T-helper 2 cell treated with Interferon-gamma antibody and Interleukin-4, amounts not matched to agents 100 ng/mL and 5 ng/mL, for 36 hours (primary cell): ENCODE results near the gene USP34. TPM values are rescaled to one million over a fixed set of nuclear protein-coding genes. Genes with fewer than 3 reads are reported as not detected.

Source experiments
- intact Hi-C: fragments of 100-400 bp; cut with micrococcal nuclease; formaldehyde crosslinking; loops from one replicate; pipeline ENCODE4 v1.15.1; 2023
- total RNA-seq: library from RNA; stranded (reverse); gene quantifications from 2 replicates; pipeline ENCODE4 v1.2.3, GENCODE V29; 2022

Gene USP34
- total RNA-seq, 1 donor from 2014 or later = 96.6 TPM

- intact Hi-C loops = no loop called here
Measured at GRCh38 chr2:61255580-61256437, 215.1 kb downstream of the USP34 start.

- intact Hi-C loops = no loop called here
Measured at GRCh38 chr2:61254536-61254935, 216.4 kb downstream of the USP34 start.

- intact Hi-C loops = no loop called here
Measured at GRCh38 chr2:61253136-61253535, 217.8 kb downstream of the USP34 start.

- intact Hi-C loops = no loop called here
Measured at GRCh38 chr2:61252031-61252430, 218.9 kb downstream of the USP34 start.

GRCh38 chr2:61249521-61250071 lies 221.3 kb downstream of the USP34 start:
- intact Hi-C loops = no loop called here

GRCh38 chr2:61247204-61247812 lies 223.6 kb downstream of the USP34 start:
- intact Hi-C loops = no loop called here

- intact Hi-C loops = no loop called here
Measured at GRCh38 chr2:61244694-61245093, 226.2 kb downstream of the USP34 start.

GRCh38 chr2:61241266-61241665 lies 229.6 kb downstream of the USP34 start:
- intact Hi-C loops = no loop called here

GRCh38 chr2:61238219-61239012 lies 232.5 kb downstream of the USP34 start:
- intact Hi-C loops = no loop called here

GRCh38 chr2:61235716-61236115 lies 235.2 kb downstream of the USP34 start:
- intact Hi-C loops = no loop called here

GRCh38 chr2:61233581-61233980 lies 237.3 kb downstream of the USP34 start:
- intact Hi-C loops = no loop called here

- intact Hi-C loops = no loop called here
Measured at GRCh38 chr2:61229936-61230335, 241.0 kb downstream of the USP34 start.

GRCh38 chr2:61222567-61222966 lies 248.3 kb downstream of the USP34 start:
- intact Hi-C loops = no loop called here

- intact Hi-C loops = no loop called here
Measured at GRCh38 chr2:61221819-61222218, 249.1 kb downstream of the USP34 start.

GRCh38 chr2:61220768-61221167 lies 250.1 kb downstream of the USP34 start:
- intact Hi-C loops = no loop called here

GRCh38 chr2:61218817-61219170 lies 252.1 kb downstream of the USP34 start:
- intact Hi-C loops = no loop called here

- intact Hi-C loops = no loop called here
Measured at GRCh38 chr2:61218076-61218816, 252.6 kb downstream of the USP34 start.

GRCh38 chr2:61214171-61214570 lies 256.7 kb downstream of the USP34 start:
- intact Hi-C loops = no loop called here

GRCh38 chr2:61210332-61210981 lies 260.4 kb downstream of the USP34 start:
- intact Hi-C loops = no loop called here

- intact Hi-C loops = no loop called here
Measured at GRCh38 chr2:61205132-61205531, 265.8 kb downstream of the USP34 start.

- intact Hi-C loops = no loop called here
Measured at GRCh38 chr2:61196671-61197070, 274.2 kb downstream of the USP34 start.
